Loucy (cell line): ENCODE measurements around the gene FAM180B.
"Not testable (repeated sequence)": the region's sequence is repeated elsewhere in the genome, so short reads cannot be mapped to it uniquely, and the experiment has no call there.

Experiments
- H2AFZ ChIP-seq: fragments of 200-600 bp; sonication (generic); 2 replicates; pipeline ENCODE4 v1.6.0; 2016; ENCODE audit warnings: antibody characterized with exemption, mild to moderate bottlenecking, low read length, moderate library complexity
- H3F3A ChIP-seq: fragments of 200-600 bp; 2 replicates; pipeline ENCODE4 v1.6.0; 2016; ENCODE audit warnings: antibody characterized with exemption, low read depth, mild to moderate bottlenecking
- H3K27me3 ChIP-seq: fragments of 200-600 bp; sonication (generic); 2 replicates; pipeline ENCODE4 v1.6.1; 2014; ENCODE audit warnings: low read length, mild to moderate bottlenecking; ENCODE audit not compliant: insufficient read depth, poor library complexity, severe bottlenecking
- H3K36me3 ChIP-seq: fragments of 200-600 bp; sonication (generic); 2 replicates; pipeline ENCODE4 v1.6.1; 2016; ENCODE audit warnings: low read length; ENCODE audit not compliant: insufficient read depth
- H3K4me1 ChIP-seq: fragments of 200-600 bp; sonication (generic); 2 replicates; pipeline ENCODE4 v1.5.1; 2014; ENCODE audit warnings: low read length, mild to moderate bottlenecking; ENCODE audit not compliant: insufficient read depth, poor library complexity, severe bottlenecking
- H3K4me2 ChIP-seq: fragments of 200-600 bp; sonication (generic); 2 replicates; pipeline ENCODE4 v1.6.0; 2014; ENCODE audit warnings: antibody characterized with exemption, low read length, low read depth, mild to moderate bottlenecking; ENCODE audit not compliant: poor library complexity, severe bottlenecking
- H3K4me3 ChIP-seq: fragments of 200-600 bp; sonication (generic); 2 replicates; pipeline ENCODE4 v1.5.1; 2014; ENCODE audit warnings: low read length, mild to moderate bottlenecking, mixed read lengths; ENCODE audit not compliant: poor library complexity, severe bottlenecking
- H3K79me2 ChIP-seq: fragments of 200-600 bp; sonication (generic); 2 replicates; pipeline ENCODE4 v1.6.1; 2014; ENCODE audit warnings: low read length; ENCODE audit not compliant: insufficient read depth
- H3K9ac ChIP-seq: fragments of 200-600 bp; sonication (generic); 2 replicates; pipeline ENCODE4 v1.6.0; 2014; ENCODE audit warnings: mild to moderate bottlenecking, low read depth, low read length, moderate library complexity; ENCODE audit not compliant: poor library complexity, severe bottlenecking
- H3K9me2 ChIP-seq: fragments of 200-600 bp; sonication (generic); replicated peaks from 2 replicates; pipeline ENCODE4 v1.6.1; 2016; ENCODE audit warnings: low read depth, low read length, mixed read lengths
- H3K9me3 ChIP-seq: fragments of 200-600 bp; sonication (generic); 2 replicates; pipeline ENCODE4 v1.6.1; 2014; ENCODE audit warnings: mild to moderate bottlenecking, antibody characterized with exemption, low read length, low read depth; ENCODE audit not compliant: insufficient read depth
- H4K20me1 ChIP-seq: fragments of 200-600 bp; sonication (generic); 2 replicates; pipeline ENCODE4 v1.6.0; 2014; ENCODE audit warnings: antibody characterized with exemption, low read length, mild to moderate bottlenecking; ENCODE audit not compliant: insufficient read depth, poor library complexity, severe bottlenecking
- CTCF ChIP-seq: fragments of 200-600 bp; sonication (generic); conservative IDR thresholded peaks from 2 replicates; pipeline ENCODE4 v1.5.1; 2014; ENCODE audit warnings: mild to moderate bottlenecking, antibody characterized with exemption, low read length
- EZH2phosphoT487 ChIP-seq: fragments of 200-600 bp; IDR thresholded peaks from 2 replicates; pipeline ENCODE4 v1.6.1; 2018; ENCODE audit warnings: antibody characterized with exemption, mild to moderate bottlenecking, moderate library complexity, borderline replicate concordance

Gene FAM180B

GRCh38 chr11:47552566-47553405 lies 33.7 kb upstream of the FAM180B start, which contains the start of gene CELF1:
TSS of gene CELF1 (minus strand) at chr11:47553132. CDS start at chr11:47499523, 53,609 bp downstream.
- no peaks in the 10 kb centered on the region for H3F3A ChIP-seq
- peaks cover 55% of the 10 kb centered on the region for H3K79me2 ChIP-seq
- H3K9me3 ChIP-seq: no peaks in the 10 kb centered on the region
- TF ChIP-seq CTCF (peak; percentile 72), EZH2phosphoT487 (no peak)
- H3K4me1 ChIP-seq: peaks cover 31% of the 10 kb centered on the region
- no peaks in the 10 kb centered on the region for H3K9me2 ChIP-seq
- H2AFZ ChIP-seq: peak within 1 kb of the TSS; percentile 99
- no peaks in the 10 kb centered on the region for H3K36me3 ChIP-seq
- no peaks in the 10 kb centered on the region for H3K27me3 ChIP-seq
- H3K4me2 ChIP-seq: peak within 1 kb of the TSS; percentile 94
- peak within 1 kb of the TSS; percentile 95 for H3K9ac ChIP-seq
- peaks cover 47% of the 10 kb centered on the region for H4K20me1 ChIP-seq
- peak within 1 kb of the TSS; percentile 99 for H3K4me3 ChIP-seq

- H3K4me1 ChIP-seq: peaks cover 25% of the 10 kb centered on the region
- peak overlapping the region; percentile 95 for H3K9ac ChIP-seq
- peaks cover 41% of the 10 kb centered on the region for H4K20me1 ChIP-seq
- H2AFZ ChIP-seq: peak overlapping the region; percentile 99
- H3K36me3 ChIP-seq: no peaks in the 10 kb centered on the region
- no peaks in the 10 kb centered on the region for H3K27me3 ChIP-seq
- no peaks in the 10 kb centered on the region for H3K9me3 ChIP-seq
- H3K4me2 ChIP-seq: peak overlapping the region; percentile 83
- TF ChIP-seq CTCF: 0 out of 2 replicates have a peak, but pooled peaks have one; percentile 21
- TF ChIP-seq EZH2phosphoT487: no peak
- no peaks in the 10 kb centered on the region for H3K9me2 ChIP-seq
- H3K79me2 ChIP-seq: peaks cover 50% of the 10 kb centered on the region
- peak overlapping the region; percentile 99 for H3K4me3 ChIP-seq
- no peaks in the 10 kb centered on the region for H3F3A ChIP-seq
Measured at GRCh38 chr11:47553406-47553743, 33.1 kb upstream of the FAM180B start.

GRCh38 chr11:47557004-47557403 lies 29.5 kb upstream of the FAM180B start:
- H3K4me1 ChIP-seq, H3K9me3 ChIP-seq, H3K9ac ChIP-seq: not testable (repeated sequence)

DNA sequence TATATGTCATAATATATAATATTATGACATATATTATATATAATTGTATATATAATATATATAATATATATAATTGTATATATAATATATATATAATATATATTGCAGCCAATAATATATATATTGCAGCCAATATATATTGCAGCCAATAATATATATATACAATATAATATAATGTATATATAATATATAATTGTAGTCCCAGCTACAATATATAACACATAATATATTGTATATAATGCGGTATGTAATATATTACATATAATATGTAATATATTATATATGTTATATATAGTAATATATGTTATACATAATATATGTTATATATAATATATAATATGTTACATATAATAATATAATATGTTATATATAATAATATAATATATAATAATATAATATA lies 27.8 kb upstream of the FAM180B start:
- H3K9me2 ChIP-seq: no peaks in the 10 kb centered on the region
- H3K79me2 ChIP-seq: no peaks in the 10 kb centered on the region
- H3K9me3 ChIP-seq: no peaks in the 10 kb centered on the region
- H3K4me2 ChIP-seq: no peak overlapping the region
- H3K4me3 ChIP-seq: no peak overlapping the region
- H2AFZ ChIP-seq: no peak overlapping the region
- H4K20me1 ChIP-seq: no peaks in the 10 kb centered on the region
- TF ChIP-seq CTCF: no peak
- TF ChIP-seq EZH2phosphoT487: no peak
- H3K27me3 ChIP-seq: no peaks in the 10 kb centered on the region
- H3F3A ChIP-seq: no peaks in the 10 kb centered on the region
- H3K4me1 ChIP-seq: no peaks in the 10 kb centered on the region
- H3K9ac ChIP-seq: no peak overlapping the region
- no peaks in the 10 kb centered on the region for H3K36me3 ChIP-seq

More at GRCh38 chr11:47557004-47557403, 29.5 kb upstream of the FAM180B start:
- not testable (repeated sequence) for H3K27me3 ChIP-seq, H3K36me3 ChIP-seq, H3K9me2 ChIP-seq, H4K20me1 ChIP-seq, H3F3A ChIP-seq, H3K4me3 ChIP-seq, H3K4me2 ChIP-seq, H2AFZ ChIP-seq
- H3K79me2 ChIP-seq: peaks cover 13% of the 10 kb centered on the region
